ENCODE measurements around the gene USP3.

The USP3 gene

DNA sequence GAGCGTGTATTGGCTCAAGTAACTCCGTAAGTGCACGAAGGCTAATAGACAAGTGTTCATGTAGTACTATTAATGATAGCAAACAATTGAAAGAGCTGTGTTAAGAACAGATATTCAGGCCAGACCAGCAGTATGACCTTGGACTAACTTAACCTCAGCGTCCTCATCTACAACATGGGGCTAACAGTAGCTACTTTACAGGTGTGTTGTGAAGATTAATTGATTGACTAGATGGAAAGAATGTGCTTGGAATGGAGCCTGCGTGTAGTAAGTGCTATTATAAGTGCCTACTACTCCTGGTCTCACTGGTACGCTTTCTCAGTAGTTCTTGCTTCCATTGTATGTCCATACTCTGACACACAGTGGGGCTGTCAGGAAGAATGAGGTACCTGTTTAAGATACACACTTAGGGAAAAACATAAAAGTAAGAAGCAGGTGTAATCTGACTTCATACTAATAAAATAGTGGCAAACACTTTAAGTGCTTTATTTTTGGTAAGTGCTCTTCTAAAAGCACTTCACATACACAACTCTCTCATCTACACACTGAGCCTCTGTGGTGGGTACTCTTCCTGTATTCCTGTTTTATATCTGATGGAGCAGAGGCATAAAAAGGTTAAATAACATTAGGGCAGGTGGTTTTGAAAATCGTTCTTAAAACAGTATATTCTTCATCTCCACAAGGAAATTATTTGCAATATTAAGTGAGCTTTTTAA is 68.5 kb downstream of the USP3 start:
- Histone ChIP-seq H3K27me3 (replicated peaks; ENCODE audit: control insufficient read depth, insufficient read depth, low read length) (no peaks in the 10 kb centered on the region), H3K4me3 (replicated peaks; ENCODE audit: low read depth, low read length) (no peak overlapping the region), H3K36me3 (ENCODE audit: control insufficient read depth, insufficient read depth, low read length) (peaks cover 12% of the 10 kb centered on the region)
- no peak for DNase-seq (ENCODE audit: extremely low read depth, insufficient read length)
- no peak for TF ChIP-seq CTCF (IDR thresholded peaks at IDR 0.05; ENCODE audit: insufficient read depth, low read length, poor library complexity, severe bottlenecking)

DNA sequence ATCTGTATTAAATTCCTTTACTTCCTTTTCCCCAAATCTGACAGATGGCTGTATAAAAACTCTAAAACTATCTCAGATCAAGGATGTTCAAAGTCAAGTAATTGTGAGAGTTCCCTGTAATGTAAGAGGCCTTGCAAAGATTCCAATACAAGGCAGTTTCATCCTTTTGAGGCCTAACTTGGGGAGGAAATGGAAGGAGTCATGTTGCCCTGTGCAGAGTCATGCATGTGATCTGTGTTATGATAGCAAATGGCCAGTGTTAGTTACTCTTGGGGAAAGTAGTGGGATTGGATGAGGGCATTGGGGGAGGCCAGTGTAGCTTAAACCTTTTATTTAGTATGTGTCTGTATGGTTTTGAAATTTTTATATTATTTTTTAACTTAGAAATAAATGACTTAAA is 69.1 kb downstream of the USP3 start:
- Histone ChIP-seq H3K27me3 (replicated peaks; ENCODE audit: control insufficient read depth, insufficient read depth, low read length) (no peaks in the 10 kb centered on the region), H3K4me3 (replicated peaks; ENCODE audit: low read depth, low read length) (no peak overlapping the region), H3K36me3 (ENCODE audit: control insufficient read depth, insufficient read depth, low read length) (peaks cover 12% of the 10 kb centered on the region)
- DNase-seq (ENCODE audit: extremely low read depth, insufficient read length) = no peak
- TF ChIP-seq CTCF (IDR thresholded peaks at IDR 0.05; ENCODE audit: insufficient read depth, low read length, poor library complexity, severe bottlenecking) = no peak

- Histone ChIP-seq H3K36me3 (ENCODE audit: control insufficient read depth, insufficient read depth, low read length) (peaks cover 11% of the 10 kb centered on the region), H3K4me3 (replicated peaks; ENCODE audit: low read depth, low read length) (no peak overlapping the region), H3K27me3 (replicated peaks; ENCODE audit: control insufficient read depth, insufficient read depth, low read length) (no peaks in the 10 kb centered on the region)
- TF ChIP-seq CTCF (IDR thresholded peaks at IDR 0.05; ENCODE audit: insufficient read depth, low read length, poor library complexity, severe bottlenecking) = no peak
- no peak for DNase-seq (ENCODE audit: extremely low read depth, insufficient read length)
These were observed 70.9 kb downstream of the USP3 start for GRCh38 chr15:63575312-63575711.

- no peaks in the 10 kb centered on the region for H3K27me3 ChIP-seq (replicated peaks; ENCODE audit: control insufficient read depth, insufficient read depth, low read length)
- DNase-seq (ENCODE audit: extremely low read depth, insufficient read length) = no peak
- no peak for TF ChIP-seq CTCF (IDR thresholded peaks at IDR 0.05; ENCODE audit: insufficient read depth, low read length, poor library complexity, severe bottlenecking)
- H3K4me3 ChIP-seq (replicated peaks; ENCODE audit: low read depth, low read length) = no peak overlapping the region
- peaks cover 8% of the 10 kb centered on the region for H3K36me3 ChIP-seq (ENCODE audit: control insufficient read depth, insufficient read depth, low read length)
These were observed 72.0 kb downstream of the USP3 start for GRCh38 chr15:63576441-63576840.

DNA sequence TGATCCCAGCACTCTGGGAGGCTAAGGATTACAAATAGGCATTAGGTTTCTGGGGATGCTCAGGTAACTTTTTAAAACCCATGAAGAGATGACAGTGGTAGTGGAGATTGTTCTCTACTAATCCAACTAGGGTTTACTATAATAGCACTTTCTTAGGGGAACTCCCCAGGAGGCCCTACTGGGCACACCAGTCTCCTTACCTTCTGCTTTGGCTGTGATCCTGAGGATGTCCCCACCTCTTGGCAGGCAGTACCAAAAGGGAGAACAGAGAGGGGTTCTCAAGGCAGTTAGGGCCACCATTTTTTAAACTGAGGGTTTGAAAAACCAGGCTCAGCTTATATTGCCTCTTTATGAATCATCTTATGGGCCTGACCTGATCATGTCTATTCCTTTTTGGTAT is 77.8 kb downstream of the USP3 start:
- H3K4me3 ChIP-seq (replicated peaks; ENCODE audit: low read depth, low read length) = no peak overlapping the region
- H3K27me3 ChIP-seq (replicated peaks; ENCODE audit: control insufficient read depth, insufficient read depth, low read length) = no peaks in the 10 kb centered on the region
- TF ChIP-seq CTCF (IDR thresholded peaks at IDR 0.05; ENCODE audit: insufficient read depth, low read length, poor library complexity, severe bottlenecking) = no peak
- peaks cover 6% of the 10 kb centered on the region for H3K36me3 ChIP-seq (ENCODE audit: control insufficient read depth, insufficient read depth, low read length)
- DNase-seq (ENCODE audit: extremely low read depth, insufficient read length) = no peak

Measured in GM06990 (cell line).